Measurements from ENCODE around the gene MX1.
"Not testable (repeated sequence)": the region's sequence is repeated elsewhere in the genome, so short reads cannot be mapped to it uniquely, and the experiment has no call there.

The MX1 gene

DNA sequence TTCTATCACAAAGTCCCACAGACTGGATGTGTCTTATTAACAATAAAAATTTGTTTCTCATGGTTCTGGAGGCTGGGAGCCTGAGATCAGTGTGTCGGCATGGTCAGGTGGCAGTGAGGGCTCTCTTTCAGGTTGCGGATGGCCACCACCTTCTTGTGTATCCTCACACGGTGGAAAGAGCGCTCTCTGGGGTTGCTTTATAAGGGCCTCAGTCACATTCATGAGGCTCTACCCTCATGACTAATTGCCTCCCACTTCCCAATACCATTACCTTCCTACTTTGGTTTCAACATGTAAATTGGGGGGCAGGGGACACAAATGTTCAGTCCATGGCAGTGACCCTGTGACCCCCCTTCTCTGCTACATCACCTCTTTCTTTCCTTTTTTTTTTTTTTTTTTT, 20.7 kb upstream of the MX1 start:
- Histone ChIP-seq H3K27ac (ENCODE audit: low read depth in 2 of 2, low read length in 2 of 2) (no peak overlapping the region), H3K4me3 (ENCODE audit: low read length in 2 of 2) (no peak overlapping the region), H3K9ac (ENCODE audit: low read depth in 1 of 2, low read length in 2 of 2) (no peak overlapping the region), H3K27me3 (ENCODE audit: control insufficient read depth in 2 of 2, insufficient read depth in 2 of 2, low read length in 2 of 2) (no peaks in the 10 kb centered on the region), H3K4me1 (ENCODE audit: control insufficient read depth in 2 of 2, insufficient read depth in 2 of 2, low read length in 2 of 2) (no peaks in the 10 kb centered on the region), H3K9me3 (ENCODE audit: control insufficient read depth in 2 of 2, low read length in 2 of 2) (no peaks in the 10 kb centered on the region), H3K36me3 (ENCODE audit: control insufficient read depth in 2 of 2, insufficient read depth in 2 of 2, low read length in 2 of 2) (peaks cover 0 to 11% of the 10 kb centered on the region in 2 donors)

DNA sequence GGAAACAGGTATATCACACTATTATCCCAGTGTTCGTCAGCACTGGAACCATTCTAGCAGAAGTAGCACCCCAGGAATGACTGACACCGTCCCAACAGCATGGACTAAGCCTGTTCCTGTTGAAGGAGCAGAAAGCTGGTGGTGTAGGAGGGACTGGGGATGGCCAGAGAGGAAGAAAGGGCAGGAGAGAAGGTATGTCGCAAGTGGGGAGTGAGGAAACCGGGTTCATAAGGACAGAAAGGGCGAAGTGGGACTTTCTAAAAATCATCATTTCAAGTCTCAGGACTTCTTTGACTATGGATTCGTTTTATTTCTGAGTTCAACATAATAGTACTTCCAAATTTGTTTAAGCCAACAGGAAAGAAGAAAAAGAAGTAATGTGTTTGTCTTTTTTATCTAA, 19.7 kb upstream of the MX1 start:
- no peaks in the 10 kb centered on the region for H3K27me3 ChIP-seq (ENCODE audit: control insufficient read depth in 2 of 2, insufficient read depth in 2 of 2, low read length in 2 of 2)
- no peak overlapping the region for H3K9ac ChIP-seq (ENCODE audit: low read depth in 1 of 2, low read length in 2 of 2)
- H3K36me3 ChIP-seq (ENCODE audit: control insufficient read depth in 2 of 2, insufficient read depth in 2 of 2, low read length in 2 of 2) = peaks cover 0 to 11% of the 10 kb centered on the region in 2 donors
- H3K27ac ChIP-seq (ENCODE audit: low read depth in 2 of 2, low read length in 2 of 2) = no peak overlapping the region
- no peak overlapping the region for H3K4me3 ChIP-seq (ENCODE audit: low read length in 2 of 2)
- no peaks in the 10 kb centered on the region for H3K9me3 ChIP-seq (ENCODE audit: control insufficient read depth in 2 of 2, low read length in 2 of 2)
- H3K4me1 ChIP-seq (ENCODE audit: control insufficient read depth in 2 of 2, insufficient read depth in 2 of 2, low read length in 2 of 2) = no peaks in the 10 kb centered on the region

DNA sequence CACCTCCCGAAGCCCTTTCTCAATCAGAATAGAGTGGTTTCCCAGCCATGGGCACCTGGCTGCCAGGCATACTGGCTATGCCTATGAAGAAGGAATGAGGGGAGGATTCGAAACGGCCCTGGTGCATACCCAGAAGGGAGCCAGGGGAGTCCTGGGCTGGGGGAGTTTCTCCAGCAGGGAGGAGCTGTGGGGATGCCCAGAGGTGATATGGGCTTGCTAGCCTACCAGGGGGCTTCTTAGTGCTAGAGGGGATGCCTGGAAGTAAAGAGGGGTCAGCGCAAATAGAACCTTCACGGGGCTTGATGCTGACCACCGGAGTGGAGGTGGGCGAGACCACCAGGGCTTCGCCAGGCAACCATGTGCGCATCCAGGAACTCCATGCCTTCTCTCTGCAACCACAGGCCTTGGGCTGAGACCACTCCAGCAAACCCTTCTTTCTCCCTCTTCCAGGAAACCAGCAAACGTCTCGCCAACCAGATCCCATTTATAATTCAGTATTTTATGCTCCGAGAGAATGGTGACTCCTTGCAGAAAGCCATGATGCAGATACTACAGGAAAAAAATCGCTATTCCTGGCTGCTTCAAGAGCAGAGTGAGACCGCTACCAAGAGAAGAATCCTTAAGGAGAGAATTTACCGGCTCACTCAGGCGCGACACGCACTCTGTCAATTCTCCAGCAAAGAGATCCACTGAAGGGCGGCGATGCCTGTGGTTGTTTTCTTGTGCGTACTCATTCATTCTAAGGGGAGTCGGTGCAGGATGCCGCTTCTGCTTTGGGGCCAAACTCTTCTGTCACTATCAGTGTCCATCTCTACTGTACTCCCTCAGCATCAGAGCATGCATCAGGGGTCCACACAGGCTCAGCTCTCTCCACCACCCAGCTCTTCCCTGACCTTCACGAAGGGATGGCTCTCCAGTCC, 18.2 kb upstream of the MX1 start:
- no peaks in the 10 kb centered on the region for H3K4me1 ChIP-seq (ENCODE audit: control insufficient read depth in 2 of 2, insufficient read depth in 2 of 2, low read length in 2 of 2)
- H3K27ac ChIP-seq (ENCODE audit: low read depth in 2 of 2, low read length in 2 of 2) = no peak overlapping the region
- no peak overlapping the region for H3K9ac ChIP-seq (ENCODE audit: low read depth in 1 of 2, low read length in 2 of 2)
- peaks cover 0 to 7% of the 10 kb centered on the region in 2 donors for H3K36me3 ChIP-seq (ENCODE audit: control insufficient read depth in 2 of 2, insufficient read depth in 2 of 2, low read length in 2 of 2)
- H3K4me3 ChIP-seq (ENCODE audit: low read length in 2 of 2) = no peak overlapping the region
- H3K9me3 ChIP-seq (ENCODE audit: control insufficient read depth in 2 of 2, low read length in 2 of 2) = no peaks in the 10 kb centered on the region
- H3K27me3 ChIP-seq (ENCODE audit: control insufficient read depth in 2 of 2, insufficient read depth in 2 of 2, low read length in 2 of 2) = no peaks in the 10 kb centered on the region

DNA sequence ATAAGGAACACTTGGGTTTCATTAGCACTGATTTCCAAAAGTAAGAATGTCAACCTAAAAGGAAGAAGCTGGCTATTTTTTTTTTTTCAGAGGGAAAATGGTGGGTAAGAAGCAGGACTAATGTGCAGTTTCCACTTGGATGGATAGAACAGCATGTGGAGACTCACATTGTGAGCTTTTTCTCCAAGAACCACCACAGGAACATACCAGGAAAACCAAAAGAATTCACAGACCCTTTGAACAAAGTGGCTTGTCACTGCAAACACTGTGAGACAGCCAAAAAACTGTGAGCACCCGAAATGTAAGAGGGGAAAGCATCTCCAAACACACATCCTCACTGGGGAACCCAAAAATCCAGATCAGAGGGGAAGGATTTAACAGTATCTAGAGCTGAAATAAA, 15.7 kb upstream of the MX1 start:
- Histone ChIP-seq H3K27me3 (ENCODE audit: control insufficient read depth in 2 of 2, insufficient read depth in 2 of 2, low read length in 2 of 2) (no peaks in the 10 kb centered on the region), H3K27ac (ENCODE audit: low read depth in 2 of 2, low read length in 2 of 2) (no peak overlapping the region), H3K36me3 (ENCODE audit: control insufficient read depth in 2 of 2, insufficient read depth in 2 of 2, low read length in 2 of 2) (peaks cover 0 to 7% of the 10 kb centered on the region in 2 donors), H3K4me1 (ENCODE audit: control insufficient read depth in 2 of 2, insufficient read depth in 2 of 2, low read length in 2 of 2) (no peaks in the 10 kb centered on the region), H3K9me3 (ENCODE audit: control insufficient read depth in 2 of 2, low read length in 2 of 2) (no peaks in the 10 kb centered on the region), H3K9ac (ENCODE audit: low read depth in 1 of 2, low read length in 2 of 2) (no peak overlapping the region), H3K4me3 (ENCODE audit: low read length in 2 of 2) (no peak overlapping the region)

DNA sequence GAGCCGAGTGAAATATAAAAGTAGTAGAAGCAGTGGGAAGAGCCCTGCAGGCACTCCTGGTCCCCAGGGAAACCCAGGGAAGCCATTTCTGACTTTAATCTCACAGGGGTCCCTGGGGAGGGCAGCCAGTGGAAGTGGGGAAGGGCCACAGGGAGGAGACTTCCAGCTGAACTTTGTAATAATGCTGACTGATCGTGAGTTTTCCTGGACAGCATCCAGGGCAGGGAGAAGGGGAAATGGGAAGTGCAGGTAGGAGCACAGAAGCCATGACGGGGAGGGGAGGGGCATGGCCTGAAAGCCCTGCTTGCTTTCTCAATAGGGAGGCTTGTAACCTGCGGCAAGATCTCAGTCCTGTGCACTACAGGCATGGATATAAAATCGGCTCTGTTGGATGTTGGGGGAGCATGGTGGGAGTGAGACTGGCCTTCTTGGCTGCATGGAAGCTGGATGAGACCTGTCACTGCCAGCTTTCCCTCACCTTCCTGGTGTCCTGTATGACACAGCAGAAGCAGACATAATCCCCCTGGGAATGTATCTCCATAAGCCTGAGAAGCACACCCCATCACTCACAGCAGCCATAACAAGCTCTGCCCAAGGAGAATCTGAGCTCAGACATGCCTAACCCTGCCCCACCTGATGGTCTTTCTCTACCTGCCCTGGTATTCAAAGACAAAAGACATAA, 15.1 kb upstream of the MX1 start:
- peaks cover 0 to 7% of the 10 kb centered on the region in 2 donors for H3K36me3 ChIP-seq (ENCODE audit: control insufficient read depth in 2 of 2, insufficient read depth in 2 of 2, low read length in 2 of 2)
- H3K9me3 ChIP-seq (ENCODE audit: control insufficient read depth in 2 of 2, low read length in 2 of 2) = no peaks in the 10 kb centered on the region
- H3K4me3 ChIP-seq (ENCODE audit: low read length in 2 of 2) = no peak overlapping the region
- H3K27me3 ChIP-seq (ENCODE audit: control insufficient read depth in 2 of 2, insufficient read depth in 2 of 2, low read length in 2 of 2) = no peaks in the 10 kb centered on the region
- no peaks in the 10 kb centered on the region for H3K4me1 ChIP-seq (ENCODE audit: control insufficient read depth in 2 of 2, insufficient read depth in 2 of 2, low read length in 2 of 2)
- no peak overlapping the region for H3K9ac ChIP-seq (ENCODE audit: low read depth in 1 of 2, low read length in 2 of 2)
- no peak overlapping the region for H3K27ac ChIP-seq (ENCODE audit: low read depth in 2 of 2, low read length in 2 of 2)

- Histone ChIP-seq H3K27me3 (ENCODE audit: control insufficient read depth in 2 of 2, insufficient read depth in 2 of 2, low read length in 2 of 2) (no peaks in the 10 kb centered on the region), H3K9ac (ENCODE audit: low read depth in 1 of 2, low read length in 2 of 2) (no peak overlapping the region), H3K4me3 (ENCODE audit: low read length in 2 of 2) (no peak overlapping the region), H3K27ac (ENCODE audit: low read depth in 2 of 2, low read length in 2 of 2) (no peak overlapping the region), H3K4me1 (ENCODE audit: control insufficient read depth in 2 of 2, insufficient read depth in 2 of 2, low read length in 2 of 2) (no peaks in the 10 kb centered on the region), H3K36me3 (ENCODE audit: control insufficient read depth in 2 of 2, insufficient read depth in 2 of 2, low read length in 2 of 2) (peaks cover 0 to 7% of the 10 kb centered on the region in 2 donors), H3K9me3 (ENCODE audit: control insufficient read depth in 2 of 2, low read length in 2 of 2) (no peaks in the 10 kb centered on the region)
Measured at GRCh38 chr21:41411449-41412089, 14.5 kb upstream of the MX1 start.

- not testable (repeated sequence) for H3K27ac ChIP-seq (ENCODE audit: low read depth in 2 of 2, low read length in 2 of 2); H3K27me3 ChIP-seq (ENCODE audit: control insufficient read depth in 2 of 2, insufficient read depth in 2 of 2, low read length in 2 of 2); H3K4me1 ChIP-seq (ENCODE audit: control insufficient read depth in 2 of 2, insufficient read depth in 2 of 2, low read length in 2 of 2); H3K9ac ChIP-seq (ENCODE audit: low read depth in 1 of 2, low read length in 2 of 2); H3K9me3 ChIP-seq (ENCODE audit: control insufficient read depth in 2 of 2, low read length in 2 of 2); H3K36me3 ChIP-seq (ENCODE audit: control insufficient read depth in 2 of 2, insufficient read depth in 2 of 2, low read length in 2 of 2); H3K4me3 ChIP-seq (ENCODE audit: low read length in 2 of 2)
Measured at GRCh38 chr21:41417505-41417904, 8.5 kb upstream of the MX1 start.

- Histone ChIP-seq H3K4me3 (ENCODE audit: low read length in 2 of 2) (no peak overlapping the region), H3K9me3 (ENCODE audit: control insufficient read depth in 2 of 2, low read length in 2 of 2) (no peaks in the 10 kb centered on the region), H3K27me3 (ENCODE audit: control insufficient read depth in 2 of 2, insufficient read depth in 2 of 2, low read length in 2 of 2) (no peaks in the 10 kb centered on the region), H3K27ac (ENCODE audit: low read depth in 2 of 2, low read length in 2 of 2) (no peak overlapping the region), H3K9ac (ENCODE audit: low read depth in 1 of 2, low read length in 2 of 2) (no peak overlapping the region), H3K36me3 (ENCODE audit: control insufficient read depth in 2 of 2, insufficient read depth in 2 of 2, low read length in 2 of 2) (no peaks in the 10 kb centered on the region), H3K4me1 (ENCODE audit: control insufficient read depth in 2 of 2, insufficient read depth in 2 of 2, low read length in 2 of 2) (peaks cover 3 to 7% of the 10 kb centered on the region in 2 donors)
Measured at GRCh38 chr21:41418393-41418792, 7.6 kb upstream of the MX1 start.

DNA sequence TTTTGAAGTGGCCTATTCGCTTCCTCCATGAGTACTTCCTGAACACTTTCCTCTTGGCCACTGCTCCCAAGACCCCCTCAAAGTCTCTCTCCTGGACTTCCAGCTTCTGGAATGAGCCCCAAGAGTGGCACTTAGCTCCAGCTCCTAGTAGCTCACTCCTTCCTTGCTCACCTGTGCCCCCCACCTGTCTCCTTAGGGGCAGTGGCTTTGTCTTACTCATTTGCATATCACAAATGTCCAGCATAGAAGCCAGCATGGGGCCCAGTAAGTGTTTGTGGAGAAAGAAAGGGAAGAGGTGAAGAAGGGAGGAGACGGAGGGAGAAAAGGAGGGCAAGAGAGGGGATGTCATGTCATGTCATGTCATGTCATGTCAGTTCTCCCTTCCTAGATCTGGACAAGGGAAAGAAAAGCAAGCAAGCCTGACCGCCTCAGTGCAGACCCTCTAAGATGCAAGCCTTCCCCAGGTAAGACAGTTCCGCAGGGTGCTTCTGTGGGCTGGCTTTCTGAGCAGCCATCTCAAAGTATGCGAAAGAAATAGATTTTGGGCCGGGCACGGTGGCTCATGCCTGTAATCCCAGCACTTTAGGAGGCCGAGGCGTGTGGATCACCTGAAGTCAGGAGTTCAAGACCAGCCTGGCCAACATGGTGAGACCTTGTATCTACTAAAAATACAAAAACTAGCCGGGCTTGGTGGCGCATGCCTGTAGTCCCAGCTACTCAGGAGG, 6.9 kb upstream of the MX1 start:
- Histone ChIP-seq H3K36me3 (ENCODE audit: control insufficient read depth in 2 of 2, insufficient read depth in 2 of 2, low read length in 2 of 2) (no peaks in the 10 kb centered on the region), H3K9ac (ENCODE audit: low read depth in 1 of 2, low read length in 2 of 2) (no peak overlapping the region), H3K27me3 (ENCODE audit: control insufficient read depth in 2 of 2, insufficient read depth in 2 of 2, low read length in 2 of 2) (no peaks in the 10 kb centered on the region), H3K4me1 (ENCODE audit: control insufficient read depth in 2 of 2, insufficient read depth in 2 of 2, low read length in 2 of 2) (peaks cover 3 to 7% of the 10 kb centered on the region in 2 donors), H3K4me3 (ENCODE audit: low read length in 2 of 2) (no peak overlapping the region), H3K27ac (ENCODE audit: low read depth in 2 of 2, low read length in 2 of 2) (no peak overlapping the region), H3K9me3 (ENCODE audit: control insufficient read depth in 2 of 2, low read length in 2 of 2) (no peaks in the 10 kb centered on the region)

Measured in mucosa of rectum (tissue), 2 donors.